Endodermal cell (in vitro differentiated cells): Measurements from ENCODE around the gene UNC13A. TPM values are rescaled to one million over a fixed set of nuclear protein-coding genes. Genes with fewer than 3 reads are reported as not detected.

Source experiments
- DNase-seq: peaks from one replicate; pipeline ENCODE4 v3.0.0-alpha.2; 2017
- H3K27ac ChIP-seq: 2 replicates; pipeline ENCODE4 v1.5.1; 2013; ENCODE audit warnings: mild to moderate bottlenecking, low read depth, low read length, moderate library complexity
- H3K27me3 ChIP-seq: 2 replicates; pipeline ENCODE4 v1.6.1; 2013; ENCODE audit warnings: mild to moderate bottlenecking, low read length, moderate library complexity; ENCODE audit not compliant: insufficient read depth, control insufficient read depth, poor library complexity, severe bottlenecking
- H3K36me3 ChIP-seq: 2 replicates; pipeline ENCODE4 v1.7.0; 2013; ENCODE audit warnings: mild to moderate bottlenecking, low read length, moderate library complexity; ENCODE audit not compliant: control insufficient read depth, insufficient read depth
- H3K4me1 ChIP-seq: one replicate; pipeline ENCODE4 v1.7.0; 2013; ENCODE audit warnings: low read length; ENCODE audit not compliant: control insufficient read depth, insufficient read depth
- H3K4me3 ChIP-seq: 2 replicates; pipeline ENCODE4 v1.5.1; 2013; ENCODE audit warnings: mild to moderate bottlenecking, low read length, moderate library complexity
- H3K9ac ChIP-seq: 2 replicates; pipeline ENCODE4 v1.6.1; 2013; ENCODE audit warnings: mild to moderate bottlenecking, low read length, moderate library complexity; ENCODE audit not compliant: poor library complexity, severe bottlenecking; ENCODE audit errors: extremely low read depth
- H3K9me3 ChIP-seq: 2 replicates; pipeline ENCODE4 v1.6.1; 2013; ENCODE audit warnings: mild to moderate bottlenecking, low read length, moderate library complexity; ENCODE audit not compliant: control insufficient read depth
- H3K27ac Mint-ChIP-seq: 2 replicates; pipeline ENCODE4 v1.8.0; 2020; ENCODE audit warnings: mixed read lengths
- H3K27me3 Mint-ChIP-seq: 2 replicates; pipeline ENCODE4 v1.8.0; 2021; ENCODE audit warnings: mild to moderate bottlenecking, mixed read lengths; ENCODE audit not compliant: insufficient read depth
- H3K36me3 Mint-ChIP-seq: 2 replicates; pipeline ENCODE4 v1.8.0; 2020; ENCODE audit warnings: low read depth, mixed read lengths
- H3K4me1 Mint-ChIP-seq: 2 replicates; pipeline ENCODE4 v1.8.0; 2020; ENCODE audit warnings: mixed read lengths
- H3K4me3 Mint-ChIP-seq: 2 replicates; pipeline ENCODE4 v1.8.0; 2020; ENCODE audit warnings: mild to moderate bottlenecking, moderate library complexity, mixed read lengths
- H3K9me3 Mint-ChIP-seq: 2 replicates; pipeline ENCODE4 v1.8.0; 2020; ENCODE audit warnings: mild to moderate bottlenecking, mixed read lengths
- CTCF ChIP-seq: fragments of 200-600 bp; sonication (generic); conservative IDR thresholded peaks from 2 replicates; pipeline ENCODE4 v1.5.0; 2021; ENCODE audit warnings: antibody characterized with exemption, mild to moderate bottlenecking
- WGBS, 2 experiments: methylation state at CpG; one replicate each; pipeline versions ENCODE4 v1.1.5 to v1.1.7; 2013; ENCODE audit warnings: missing lambda C conversion rate in 2 of 2, mixed read lengths in 1 of 2; ENCODE audit not compliant: insufficient coverage in 1 of 2, insufficient read length in 1 of 2; 5-methylcytosine and 5-hydroxymethylcytosine counted together
- total RNA-seq, 2 donors: library from RNA; stranded (reverse); fragmentation: NEBNext Ultra II Directional in 1 of 2; extraction: Animal tissue kit (Norgen Biotek cat#: 25700) in 1 of 2; gene quantifications; 2 replicates in 1 of 2; 3 replicates in 1 of 2; pipeline ENCODE4 v1.2.1, GENCODE V29; 2021

Gene UNC13A
- total RNA-seq, 2 donors from 2014 or later: 5.6 to 10.7 TPM

GRCh38 chr19:17562097-17562496, 126.1 kb downstream of the UNC13A start:
- no peak for DNase-seq
- H3K27ac ChIP-seq: no peak overlapping the region
- no peak overlapping the region for H3K9ac ChIP-seq
- H3K9me3 Mint-ChIP-seq: no peaks in the 10 kb centered on the region
- TF ChIP-seq CTCF: no peak
- no peaks in the 10 kb centered on the region for H3K27me3 ChIP-seq
- no peak overlapping the region for H3K4me3 ChIP-seq
- no peaks in the 10 kb centered on the region for H3K4me1 Mint-ChIP-seq
- H3K4me3 Mint-ChIP-seq: no peak overlapping the region
- no peaks in the 10 kb centered on the region for H3K27me3 Mint-ChIP-seq
- H3K36me3 Mint-ChIP-seq: peaks cover 38% of the 10 kb centered on the region
- no peaks in the 10 kb centered on the region for H3K4me1 ChIP-seq
- H3K9me3 ChIP-seq: no peaks in the 10 kb centered on the region
- no peak overlapping the region for H3K27ac Mint-ChIP-seq
- H3K36me3 ChIP-seq: peaks cover 38% of the 10 kb centered on the region
- 91 to 100% methylated on average over 2 to 4 of the region's 4 CpGs for WGBS, 2 experiments

- H3K27me3 ChIP-seq: no peaks in the 10 kb centered on the region
- Mint-ChIP-seq H3K4me1 (no peaks in the 10 kb centered on the region), H3K9me3 (no peaks in the 10 kb centered on the region), H3K27ac (peak overlapping the region; percentile 35), H3K36me3 (peaks cover 36% of the 10 kb centered on the region), H3K27me3 (no peaks in the 10 kb centered on the region), H3K4me3 (no peak overlapping the region)
- H3K4me3 ChIP-seq: no peak overlapping the region
- H3K27ac ChIP-seq: no peak overlapping the region
- no peaks in the 10 kb centered on the region for H3K9me3 ChIP-seq
- WGBS, 2 experiments: 85 to 96% methylated on average over 14 of the region's 14 CpGs
- H3K36me3 ChIP-seq: peaks cover 38% of the 10 kb centered on the region
- no peak overlapping the region for H3K9ac ChIP-seq
- TF ChIP-seq CTCF: no peak
- no peaks in the 10 kb centered on the region for H3K4me1 ChIP-seq
- no peak for DNase-seq
Observed at GRCh38 chr19:17560205-17560595, 128.0 kb downstream of the UNC13A start.

GRCh38 chr19:17557466-17557865, 130.7 kb downstream of the UNC13A start:
- no peak overlapping the region for H3K27ac ChIP-seq
- H3K4me3 ChIP-seq: no peak overlapping the region
- peaks cover 4% of the 10 kb centered on the region for H3K4me1 ChIP-seq
- Mint-ChIP-seq H3K27ac (no peak overlapping the region), H3K36me3 (peaks cover 26% of the 10 kb centered on the region), H3K9me3 (no peaks in the 10 kb centered on the region), H3K4me3 (no peak overlapping the region), H3K27me3 (no peaks in the 10 kb centered on the region), H3K4me1 (no peaks in the 10 kb centered on the region)
- no peak for DNase-seq
- no peaks in the 10 kb centered on the region for H3K9me3 ChIP-seq
- TF ChIP-seq CTCF: no peak
- no peaks in the 10 kb centered on the region for H3K27me3 ChIP-seq
- no peak overlapping the region for H3K9ac ChIP-seq
- WGBS, 2 experiments: 96 to 98% methylated on average over 7 to 9 of the region's 9 CpGs
- H3K36me3 ChIP-seq: peaks cover 28% of the 10 kb centered on the region
